HG02571 (cell line): ENCODE results near the gene STX19.
"Not testable (repeated sequence)": the region's sequence is repeated elsewhere in the genome, so short reads cannot be mapped to it uniquely, and the experiment has no call there.

ENCODE experiments used
- ATAC-seq: cut with Tn5 transposase; IDR thresholded peaks from one replicate; pipeline ENCODE4 v1.9.1; 2021; ENCODE audit warnings: mild to moderate bottlenecking, moderate library complexity; ENCODE audit not compliant: unreplicated experiment

Gene STX19

DNA sequence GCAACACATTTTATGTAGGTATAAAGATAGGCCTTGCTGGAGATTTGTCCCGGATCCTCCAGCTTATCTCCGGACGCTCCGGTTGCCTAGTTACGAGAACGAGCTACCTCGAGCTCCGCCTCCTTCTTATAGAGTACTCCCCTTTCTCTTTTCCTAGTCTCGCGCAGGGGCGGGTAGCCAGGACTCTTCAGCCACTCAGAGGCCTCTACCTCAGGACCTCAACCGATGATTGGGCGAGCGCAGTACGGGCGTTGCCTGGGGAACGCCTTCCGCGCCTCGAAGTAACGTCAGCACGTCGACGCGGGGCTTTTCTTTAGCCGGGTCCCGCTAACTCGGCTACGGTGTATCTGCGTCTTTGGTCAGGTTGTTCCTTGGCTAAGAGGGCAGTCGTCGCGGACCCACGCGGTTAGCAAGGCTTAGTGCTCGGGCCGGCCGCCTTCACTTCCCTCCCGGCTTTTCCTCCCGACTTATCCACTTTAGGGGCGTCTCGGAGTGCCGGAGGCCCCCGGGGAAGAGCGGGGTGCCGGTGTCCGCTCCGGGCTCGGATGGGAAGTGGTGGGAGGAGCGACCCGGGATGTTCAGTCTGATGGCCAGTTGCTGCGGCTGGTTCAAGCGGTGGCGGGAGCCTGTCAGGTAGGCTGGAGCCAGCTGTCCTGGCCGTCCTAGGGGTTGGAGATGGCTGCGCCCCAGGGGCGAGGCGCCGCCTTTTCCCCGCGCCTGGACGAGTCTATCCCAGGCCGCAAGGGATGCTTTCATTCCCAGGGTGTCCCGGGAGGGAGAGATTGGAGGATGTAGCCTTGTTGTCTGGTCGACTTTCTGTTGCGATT lies 48.3 kb downstream of the STX19 start, which contains the start of gene ARL13B:
ARL13B (plus strand) TSS at position 306 of the 827 bp plus-strand sequence; CDS start at position 575, 269 bp downstream.
- ATAC-seq: peak; percentile 100

DNA sequence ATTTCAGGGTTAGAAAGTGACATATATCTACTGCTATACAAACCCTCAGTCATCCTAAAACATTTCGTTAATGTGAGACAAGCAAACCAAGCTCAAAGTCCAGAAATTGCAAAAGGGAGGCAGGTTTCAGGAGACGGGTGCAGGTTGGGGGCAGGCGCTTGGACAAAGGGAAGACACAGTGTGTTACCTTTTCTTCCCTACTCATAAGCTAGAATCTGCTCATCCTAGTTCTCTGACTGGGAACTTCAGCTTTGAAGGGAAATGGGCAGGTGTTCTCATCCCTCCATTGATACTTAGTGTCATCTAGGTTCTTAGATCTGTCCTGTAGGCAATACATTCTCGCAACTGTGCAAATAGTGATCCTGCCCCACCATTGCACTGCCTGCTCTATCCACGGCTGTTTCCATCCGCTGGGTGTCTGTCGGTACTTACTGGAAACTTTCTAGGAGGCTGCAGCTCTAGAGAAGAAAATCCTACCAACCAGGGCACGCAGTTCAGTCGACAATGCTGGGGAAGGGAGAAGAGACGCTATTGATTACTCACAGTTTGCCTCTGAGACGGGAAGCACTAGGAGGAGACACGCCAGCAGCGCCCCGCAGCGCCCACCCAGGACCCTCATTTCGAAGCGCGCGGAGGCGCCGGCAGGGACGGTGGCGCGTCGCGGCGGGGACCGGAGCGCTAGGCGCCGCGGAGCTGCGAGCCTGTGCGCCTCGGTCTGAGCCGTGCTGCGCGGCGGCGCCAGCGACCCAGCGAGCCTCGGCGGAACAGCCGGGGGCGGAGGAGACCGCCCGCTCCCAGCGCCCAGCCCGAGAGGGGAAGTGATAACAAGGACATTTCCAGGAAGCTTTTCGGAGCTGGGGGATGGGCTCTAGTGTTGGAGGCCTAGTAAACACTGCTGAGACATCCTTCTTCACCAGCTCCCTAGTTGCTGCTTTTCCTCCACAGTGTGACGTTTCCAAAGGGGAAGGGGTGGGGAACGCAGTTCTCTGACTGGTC lies 55.0 kb downstream of the STX19 start, which contains the start of gene PROS1:
PROS1 (minus strand) TSS at position 766 of the 996 bp plus-strand sequence; CDS start at position 619, 147 bp downstream.
- peak; percentile 84 for ATAC-seq

GRCh38 chr3:93969997-93970396 lies 58.4 kb downstream of the STX19 start:
- no peak for ATAC-seq

DNA sequence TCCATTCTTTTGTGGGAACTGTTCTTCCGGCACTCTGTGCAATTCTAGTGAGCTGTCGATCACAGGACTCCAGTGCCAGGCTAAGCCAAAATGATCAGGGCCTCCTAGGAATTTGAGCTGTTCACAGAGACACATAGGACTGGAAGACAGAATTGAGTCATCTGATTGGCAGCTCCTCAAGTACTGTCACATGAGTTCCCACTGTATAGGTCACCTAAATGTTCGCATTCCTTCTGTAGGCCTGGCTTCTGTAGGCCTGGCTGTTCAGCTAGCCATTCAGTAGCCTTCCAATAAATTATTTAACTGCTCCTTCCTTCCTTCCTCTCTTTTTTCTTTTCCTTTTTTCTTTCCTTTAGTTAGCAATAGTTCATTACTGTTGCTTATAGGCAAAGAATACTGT lies 59.0 kb downstream of the STX19 start:
- no peak for ATAC-seq

- ATAC-seq: not testable (repeated sequence)
Measured at GRCh38 chr3:93965106-93965505, 63.3 kb downstream of the STX19 start.
